Activated CD4-positive, alpha-beta T cell treated with anti-CD3 and anti-CD28 coated beads for 36 hours (primary cell): ENCODE results near the gene ANKRD37. TPM values are rescaled to one million over a fixed set of nuclear protein-coding genes. Genes with fewer than 3 reads are reported as not detected.

Experiments used
- ATAC-seq: fragments of 200-7000 bp; cut with Tn5 transposase; one replicate; pipeline ENCODE4 v1.10.0; 2021; ENCODE audit warnings: mild to moderate bottlenecking, moderate library complexity
- CTCF ChIA-PET: fragments of 350-600 bp; sonication (Branson Sonifier 250); formaldehyde crosslinking; loops from one replicate; lab custom pipeline; 2021; ENCODE audit warnings: antibody characterized with exemption; lab: Charles Lee
- POLR2A ChIA-PET: fragments of 350-600 bp; sonication (Branson Sonifier 250); formaldehyde crosslinking; loops from one replicate; lab custom pipeline; 2021; ENCODE audit warnings: antibody characterized with exemption, inconsistent platforms; lab: Charles Lee
- DNase-seq: peaks from one replicate; pipeline ENCODE4 v3.0.0-alpha.2; 2020
- H3K27ac Mint-ChIP-seq: one replicate; pipeline ENCODE4 v1.8.0; 2021; ENCODE audit warnings: mixed read lengths
- H3K27me3 Mint-ChIP-seq: one replicate; pipeline ENCODE4 v1.8.0; 2021; ENCODE audit warnings: mixed read lengths
- H3K36me3 Mint-ChIP-seq: one replicate; pipeline ENCODE4 v1.8.0; 2021; ENCODE audit warnings: low read depth, mixed read lengths
- H3K4me1 Mint-ChIP-seq: one replicate; pipeline ENCODE4 v1.8.0; 2021; ENCODE audit warnings: mixed read lengths
- H3K4me3 Mint-ChIP-seq: one replicate; pipeline ENCODE4 v1.8.0; 2021; ENCODE audit warnings: mild to moderate bottlenecking, moderate library complexity, mixed read lengths
- H3K9me3 Mint-ChIP-seq: one replicate; pipeline ENCODE4 v1.8.0; 2021; ENCODE audit warnings: low read depth, mixed read lengths
- intact Hi-C, 2 experiments: fragments of 100-400 bp; cut with DNase I in 1 of 2; cut with micrococcal nuclease in 1 of 2; formaldehyde crosslinking; loops; one replicate each; pipeline versions ENCODE4 v1.14.2 to v1.15.1; 2022 to 2024; cut with DNase I, micrococcal nuclease
- total RNA-seq, 2 experiments: library from RNA; stranded (reverse); gene quantifications; one replicate each; pipeline ENCODE4 v1.2.3, GENCODE V29; 2021

ANKRD37 gene
- total RNA-seq, 2 experiments from 2014 or later, result 20.3 to 24.1 TPM

DNA sequence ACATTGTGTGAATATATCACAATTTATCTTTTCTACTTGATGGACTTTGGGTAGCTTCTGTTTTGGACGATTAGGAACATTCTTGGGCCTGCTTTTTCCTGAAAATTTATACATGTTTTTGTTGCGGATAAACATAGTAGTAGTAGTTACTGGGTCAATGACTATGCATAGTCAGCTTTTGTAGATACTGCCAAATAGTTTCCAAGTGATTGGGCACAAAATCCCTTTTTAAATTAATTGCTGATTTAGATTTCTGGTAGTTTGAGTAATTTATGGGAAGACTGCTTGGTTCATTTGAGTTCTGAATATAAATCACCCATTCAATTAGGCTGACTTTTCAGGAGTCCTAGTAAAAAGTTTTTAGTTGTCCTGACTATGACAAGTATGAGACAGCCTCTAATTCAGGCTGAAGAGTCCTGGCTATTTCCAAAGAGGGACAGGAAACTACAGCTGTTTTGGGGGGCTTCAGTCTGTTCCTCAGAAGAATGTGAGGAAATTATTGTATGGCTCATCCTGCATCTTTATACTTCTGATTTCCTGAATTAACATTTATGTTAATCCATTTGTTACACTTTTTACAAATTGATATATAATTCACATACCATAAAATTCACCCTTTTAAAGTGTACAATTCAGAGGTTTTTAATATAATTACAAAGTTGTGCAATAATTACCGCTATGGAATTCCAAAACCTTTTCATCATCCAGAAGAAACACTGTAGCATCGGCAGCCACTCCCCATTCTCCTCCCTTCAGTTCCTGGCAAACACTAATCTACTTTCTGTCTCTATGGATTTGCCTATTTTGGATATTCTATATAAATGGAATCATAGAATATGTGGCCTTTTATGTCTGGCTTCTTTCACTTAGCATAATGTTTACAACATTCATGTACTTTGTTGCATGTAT, 15.1 kb upstream of the ANKRD37 start:
- H3K27ac Mint-ChIP-seq, result no peak overlapping the region
- ChIA-PET CTCF (no interaction called here), POLR2A (no interaction called here)

DNA sequence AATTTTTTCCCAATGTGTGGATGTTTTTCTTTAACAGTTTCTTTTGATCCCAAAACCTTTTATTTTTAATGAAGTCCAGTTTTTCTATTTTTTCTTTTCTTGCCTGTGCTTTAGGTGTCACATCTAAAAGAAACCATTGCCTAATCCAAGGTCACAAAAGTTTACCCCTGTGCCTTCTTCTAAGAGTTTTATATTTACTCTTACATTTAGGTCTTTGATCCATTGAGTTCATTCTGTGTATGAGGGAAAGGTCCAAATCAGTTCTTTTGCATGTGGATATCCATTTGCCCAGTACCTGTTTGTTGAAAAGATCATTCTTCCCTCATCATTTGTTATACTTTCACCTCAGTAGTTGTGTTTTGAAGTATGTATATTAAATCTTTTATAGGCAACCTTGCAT, 13.9 kb upstream of the ANKRD37 start:
- DNase-seq, result no peak
- POLR2A ChIA-PET, result no interaction called here
- CTCF ChIA-PET, result no interaction called here
- Mint-ChIP-seq H3K36me3 (peaks cover 5% of the 10 kb centered on the region), H3K9me3 (peaks cover 7% of the 10 kb centered on the region), H3K27me3 (peaks cover 3% of the 10 kb centered on the region), H3K4me3 (no peak overlapping the region), H3K27ac (no peak overlapping the region), H3K4me1 (peaks cover 11% of the 10 kb centered on the region)
- intact Hi-C loops, result no loop called here
- ATAC-seq, result no peak

More for the DNA sequence above, 15.1 kb upstream of the ANKRD37 start:
- intact Hi-C loops, result no loop called here
- H3K27me3 Mint-ChIP-seq, result peaks cover 3% of the 10 kb centered on the region
- peaks cover 5% of the 10 kb centered on the region for H3K36me3 Mint-ChIP-seq
- peaks cover 7% of the 10 kb centered on the region for H3K9me3 Mint-ChIP-seq
- peaks cover 11% of the 10 kb centered on the region for H3K4me1 Mint-ChIP-seq
- ATAC-seq, result no peak
- no peak overlapping the region for H3K4me3 Mint-ChIP-seq
- no peak for DNase-seq

DNA sequence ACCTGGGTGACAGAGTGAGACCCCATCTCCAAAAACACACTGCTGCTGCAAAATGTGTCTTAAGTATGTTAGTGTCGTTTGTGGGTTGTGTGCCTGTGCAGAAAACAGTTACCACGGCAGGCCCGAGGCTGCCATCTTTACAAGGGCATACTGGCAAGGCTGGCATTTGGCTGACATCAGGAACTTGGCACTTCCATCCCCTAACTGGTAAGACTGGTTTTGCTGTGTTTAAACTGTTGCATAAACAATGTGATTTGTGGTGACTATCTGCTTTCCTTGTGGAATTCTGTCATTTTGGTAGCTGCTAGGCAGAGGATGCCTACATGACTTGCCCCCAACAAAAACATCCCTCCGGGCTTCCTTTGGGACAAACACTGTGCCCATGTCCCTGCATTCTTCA, 13.2 kb upstream of the ANKRD37 start:
- POLR2A ChIA-PET, result no interaction called here
- CTCF ChIA-PET, result no interaction called here
- ATAC-seq (no peak), DNase-seq (no peak)
- Mint-ChIP-seq H3K9me3 (peaks cover 7% of the 10 kb centered on the region), H3K4me1 (peaks cover 11% of the 10 kb centered on the region), H3K27me3 (peaks cover 3% of the 10 kb centered on the region), H3K27ac (no peak overlapping the region), H3K4me3 (no peak overlapping the region), H3K36me3 (peaks cover 5% of the 10 kb centered on the region)
- intact Hi-C loops, result no loop called here

DNA sequence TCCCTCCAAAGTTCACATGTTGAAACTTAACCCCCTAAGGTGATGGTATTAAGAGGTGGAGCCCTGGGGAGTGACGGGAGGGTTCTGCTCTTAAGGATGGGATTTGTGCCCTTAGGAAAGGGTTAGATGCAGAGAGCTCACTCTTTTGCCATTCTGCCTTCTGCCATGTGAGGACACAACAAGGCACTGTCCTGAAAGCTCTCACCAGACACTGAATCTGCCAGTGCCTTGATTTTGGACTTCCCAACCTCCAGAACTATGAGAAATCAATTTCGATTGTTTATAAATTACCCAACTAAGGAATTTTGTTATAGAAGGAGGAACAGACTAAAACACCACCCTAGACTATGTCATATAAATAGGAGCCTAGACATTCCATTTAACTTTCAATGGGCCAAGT, 12.6 kb upstream of the ANKRD37 start:
- DNase-seq (no peak), ATAC-seq (no peak)
- intact Hi-C loops, result no loop called here
- ChIA-PET CTCF (interaction anchor here (0.6 to 1.0 kb wide), 4 partner anchors 19 to 401 kb away, joined by 3 read pairs; no protein-coding TSS in a partner anchor), POLR2A (no interaction called here)
- H3K9me3 Mint-ChIP-seq, result peaks cover 7% of the 10 kb centered on the region
- H3K4me3 Mint-ChIP-seq, result no peak overlapping the region
- H3K4me1 Mint-ChIP-seq, result peaks cover 11% of the 10 kb centered on the region
- H3K36me3 Mint-ChIP-seq, result peaks cover 5% of the 10 kb centered on the region
- no peak overlapping the region for H3K27ac Mint-ChIP-seq
- H3K27me3 Mint-ChIP-seq, result peaks cover 3% of the 10 kb centered on the region

DNA sequence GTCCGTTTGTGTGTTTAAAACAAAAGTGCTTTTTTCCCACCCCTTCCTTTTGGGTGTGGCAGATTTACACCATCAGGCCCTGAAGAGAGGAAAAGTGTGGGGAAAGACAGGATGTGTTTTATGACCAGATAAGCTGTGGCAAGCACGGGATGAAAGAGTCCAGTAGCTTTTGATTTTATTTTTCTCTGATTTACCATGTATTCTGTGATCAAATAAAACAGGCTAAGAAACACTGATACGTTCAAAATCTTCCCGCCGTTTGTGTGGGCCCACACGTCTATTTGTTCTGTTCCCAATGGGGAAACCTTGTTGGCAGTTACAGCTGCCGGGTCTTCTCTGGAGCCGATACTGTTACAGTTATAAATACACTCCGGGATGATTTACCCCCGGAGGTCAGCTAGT, 11.7 kb upstream of the ANKRD37 start:
- intact Hi-C loops, result no loop called here
- POLR2A ChIA-PET, result no interaction called here
- DNase-seq (no peak), ATAC-seq (no peak)
- CTCF ChIA-PET, result interaction anchor here (0.6 to 1.0 kb wide), 5 partner anchors 20 to 400 kb away, joined by 3 read pairs; no protein-coding TSS in a partner anchor
- Mint-ChIP-seq H3K27ac (no peak overlapping the region), H3K4me3 (no peak overlapping the region), H3K27me3 (peaks cover 3% of the 10 kb centered on the region), H3K4me1 (peaks cover 11% of the 10 kb centered on the region), H3K36me3 (peaks cover 5% of the 10 kb centered on the region), H3K9me3 (peaks cover 7% of the 10 kb centered on the region)

DNA sequence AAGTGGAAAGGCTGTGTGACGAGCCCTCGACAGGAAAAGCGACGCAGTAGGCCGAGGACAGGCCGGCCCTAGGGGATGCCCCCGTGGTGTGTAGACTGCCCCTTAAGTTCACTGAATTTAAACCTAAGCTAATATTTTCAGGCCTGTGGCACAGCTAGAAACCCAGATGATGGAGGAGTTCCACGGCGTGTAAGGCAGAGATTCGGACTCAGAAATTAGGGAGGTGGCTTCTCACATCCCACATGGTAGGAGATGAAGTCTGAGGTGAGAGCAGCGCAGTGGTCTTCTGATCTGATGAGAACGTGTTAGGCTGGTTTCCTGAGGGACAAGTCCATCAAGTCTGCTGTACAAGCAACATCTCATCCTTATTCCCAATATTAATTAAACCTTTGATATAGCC, 8.7 kb upstream of the ANKRD37 start:
- Mint-ChIP-seq H3K27ac (no peak overlapping the region), H3K4me1 (peaks cover 11% of the 10 kb centered on the region), H3K36me3 (no peaks in the 10 kb centered on the region), H3K4me3 (no peak overlapping the region), H3K9me3 (no peaks in the 10 kb centered on the region), H3K27me3 (peaks cover 3% of the 10 kb centered on the region)
- no peak for DNase-seq
- ChIA-PET CTCF (no interaction called here), POLR2A (no interaction called here)
- no peak for ATAC-seq
- intact Hi-C loops, result no loop called here

DNA sequence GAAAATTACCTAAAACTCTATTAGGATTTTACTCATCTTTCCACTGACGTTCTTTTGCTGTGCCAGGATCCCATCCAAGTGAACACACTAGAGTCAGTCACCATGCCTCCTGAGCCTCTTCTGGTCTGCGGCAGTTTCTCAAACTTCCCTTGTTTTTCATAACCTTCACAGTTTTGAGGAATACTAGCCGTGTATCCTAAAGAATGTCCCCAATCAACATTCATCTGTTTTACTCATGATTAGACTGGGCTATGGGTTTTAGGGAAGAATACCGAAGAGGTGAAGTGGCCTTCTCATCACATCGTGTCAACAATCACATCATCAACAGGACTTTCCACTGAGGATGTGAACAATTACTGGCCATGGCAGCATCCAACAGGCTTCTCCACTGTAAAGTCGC, 5.7 kb upstream of the ANKRD37 start:
- no peaks in the 10 kb centered on the region for H3K9me3 Mint-ChIP-seq
- no peak overlapping the region for H3K27ac Mint-ChIP-seq
- intact Hi-C loops, result loop anchor here (10.0 kb wide), 2 partner anchors 1886 to 1946 kb away; partner anchors contain the start of genes ING2 (in 2 of the 2) and CDKN2AIP (in 1 of the 2)
- ChIA-PET CTCF (interaction anchor here (0.7 kb wide), 1 partner anchor 240 kb away, joined by 3 read pairs; no protein-coding TSS in a partner anchor), POLR2A (no interaction called here)
- no peak for ATAC-seq
- no peak for DNase-seq
- no peaks in the 10 kb centered on the region for H3K27me3 Mint-ChIP-seq
- no peak overlapping the region for H3K4me3 Mint-ChIP-seq
- peaks cover 15% of the 10 kb centered on the region for H3K4me1 Mint-ChIP-seq
- H3K36me3 Mint-ChIP-seq, result no peaks in the 10 kb centered on the region

DNA sequence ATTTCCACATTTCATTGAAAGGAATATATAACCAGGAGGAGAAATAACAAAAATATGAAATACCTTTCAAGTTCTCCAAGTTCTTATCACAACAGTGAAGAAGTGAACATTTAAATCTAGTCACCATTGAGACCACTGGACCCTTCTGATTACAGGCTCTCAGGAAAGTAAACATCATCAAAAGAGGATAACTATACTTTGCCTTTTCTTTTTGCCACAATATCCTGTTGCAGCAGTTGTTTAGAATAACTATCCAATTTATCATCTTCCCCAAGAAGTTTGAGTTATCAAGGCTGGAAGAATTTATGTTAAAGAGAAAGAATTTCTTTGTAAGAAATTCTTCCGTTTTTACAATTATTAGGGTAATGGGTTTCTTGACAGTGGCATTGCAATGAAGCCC, 4.5 kb upstream of the ANKRD37 start:
- Mint-ChIP-seq H3K4me3 (no peak overlapping the region), H3K36me3 (peaks cover 4% of the 10 kb centered on the region), H3K9me3 (no peaks in the 10 kb centered on the region), H3K27me3 (no peaks in the 10 kb centered on the region), H3K27ac (no peak overlapping the region), H3K4me1 (peaks cover 19% of the 10 kb centered on the region)
- CTCF ChIA-PET, result no interaction called here
- intact Hi-C loops, result loop anchor here (10.0 kb wide), 2 partner anchors 1887 to 1947 kb away; partner anchors contain the start of genes ING2 (in 2 of the 2) and CDKN2AIP (in 1 of the 2)
- DNase-seq (no peak), ATAC-seq (no peak)
- POLR2A ChIA-PET, result no interaction called here

DNA sequence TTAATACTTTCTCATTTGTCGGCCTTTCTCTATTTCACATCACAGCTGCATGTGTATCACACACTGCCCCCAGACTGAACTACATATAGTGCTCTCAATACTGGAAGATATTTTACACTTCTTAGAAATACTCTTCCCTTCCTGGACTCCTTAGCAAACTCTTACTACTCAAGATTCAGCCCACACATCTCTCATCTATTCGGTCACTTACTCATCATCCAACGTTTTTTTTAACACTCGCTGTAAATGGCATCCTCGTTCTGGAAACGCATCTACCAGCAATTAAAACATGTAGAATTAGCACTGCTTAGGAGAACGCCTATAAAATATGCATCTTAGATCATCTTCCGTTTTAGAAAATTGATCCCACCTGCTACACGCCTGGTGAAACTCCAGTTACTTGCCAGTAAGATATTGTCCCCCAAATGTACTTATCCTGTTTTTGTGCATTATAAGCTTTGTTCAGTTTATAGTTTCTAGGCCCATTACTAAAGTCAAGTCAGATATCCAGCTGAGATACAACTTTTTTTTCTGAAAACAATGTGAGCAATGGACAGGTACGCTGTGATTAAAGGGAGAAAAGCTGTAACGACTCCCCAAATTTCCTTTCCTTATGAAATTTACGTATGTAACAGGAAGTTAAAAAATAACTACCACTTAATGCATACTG, 1.9 kb upstream of the ANKRD37 start:
- H3K27ac Mint-ChIP-seq, result peak overlapping the region; percentile 97
- H3K36me3 Mint-ChIP-seq, result peaks cover 21% of the 10 kb centered on the region
- H3K4me3 Mint-ChIP-seq, result peak overlapping the region; percentile 94
- intact Hi-C loops, result loop anchor here (2.0 to 10.0 kb wide), 6 partner anchors 50 to 1950 kb away; partner anchors contain the start of genes ING2 (in 2 of the 2) and CDKN2AIP (in 1 of the 2)
- ChIA-PET CTCF (interaction anchor here (1.4 kb wide), 1 partner anchor 32 kb away, joined by 5 read pairs; the partner anchor contains the start of gene UFSP2), POLR2A (interaction anchor here (1.0 kb wide), 1 partner anchor 203 kb away, joined by 3 read pairs; no protein-coding TSS in a partner anchor)
- H3K4me1 Mint-ChIP-seq, result peaks cover 37% of the 10 kb centered on the region
- DNase-seq (no peak), ATAC-seq (peak; percentile 37)
- no peaks in the 10 kb centered on the region for H3K27me3 Mint-ChIP-seq
- no peaks in the 10 kb centered on the region for H3K9me3 Mint-ChIP-seq

DNA sequence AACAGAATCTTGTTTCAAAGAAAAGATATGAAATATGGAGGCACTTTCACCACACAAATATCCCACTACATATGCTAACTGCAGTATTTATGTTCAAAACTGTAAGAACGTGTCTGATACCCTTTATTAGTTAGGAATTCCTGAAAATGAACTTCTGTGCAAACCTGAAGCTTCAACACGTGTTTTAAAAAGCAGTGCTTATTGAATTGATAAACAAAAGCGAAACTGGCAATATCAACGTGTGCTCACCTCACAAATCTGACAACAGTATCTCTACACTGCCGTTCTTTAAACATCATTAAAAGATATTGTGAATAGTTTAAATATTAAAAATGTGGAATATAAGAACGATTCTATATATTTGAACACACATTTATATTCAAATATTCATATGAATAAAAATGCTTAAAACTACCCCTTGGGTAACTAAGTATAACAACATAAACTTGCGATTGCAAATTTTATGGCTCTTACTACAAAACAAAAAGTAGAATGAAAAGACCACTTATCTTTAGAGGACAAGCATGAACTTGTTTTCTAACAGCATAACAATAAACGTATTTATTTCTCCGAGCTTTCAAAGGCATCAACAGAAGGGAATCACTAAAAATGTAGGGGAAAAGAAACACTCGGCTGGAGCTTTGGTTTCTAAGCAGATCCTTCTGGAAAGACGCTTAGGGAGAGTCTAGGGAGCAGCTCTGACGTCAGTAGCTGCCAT, 1.2 kb upstream of the ANKRD37 start, which contains the start of gene LRP2BP:
Gene LRP2BP (minus strand): TSS at position 687 of the 718 bp plus-strand sequence. CDS start 17,738 bp downstream, outside the sequence.
- ATAC-seq, result no peak
- no peaks in the 10 kb centered on the region for H3K27me3 Mint-ChIP-seq
- ChIA-PET CTCF (interaction anchor here (0.7 to 1.4 kb wide), 3 partner anchors 31 to 202 kb away, joined by 3 to 5 read pairs (median 4); partner anchors contain the start of gene UFSP2), POLR2A (interaction anchor here (1.0 kb wide), 1 partner anchor 202 kb away, joined by 3 read pairs; no protein-coding TSS in a partner anchor)
- H3K9me3 Mint-ChIP-seq, result no peaks in the 10 kb centered on the region
- H3K4me3 Mint-ChIP-seq, result peak within 1 kb of the TSS; percentile 94
- peak within 1 kb of the TSS; percentile 97 for H3K27ac Mint-ChIP-seq
- no peak for DNase-seq
- intact Hi-C loops, result loop anchor here (2.0 to 10.0 kb wide), 6 partner anchors 51 to 1951 kb away; partner anchors contain the start of genes ING2 (in 2 of the 2) and CDKN2AIP (in 1 of the 2)
- peaks cover 28% of the 10 kb centered on the region for H3K36me3 Mint-ChIP-seq
- H3K4me1 Mint-ChIP-seq, result peaks cover 37% of the 10 kb centered on the region
